A549 (cell line): ENCODE measurements around the gene ATOH7.

Source experiments
- BHLHE40 ChIP-seq: IDR thresholded peaks from 2 replicates; pipeline ENCODE4 v1.6.1; 2012; ENCODE audit warnings: low read depth, low read length, inconsistent platforms
- CHD4 ChIP-seq: fragments of 200-600 bp; sonication (generic); IDR thresholded peaks from 2 replicates; pipeline ENCODE4 v1.6.1; 2016; ENCODE audit warnings: antibody characterized with exemption, mild to moderate bottlenecking, borderline replicate concordance
- EP300 ChIP-seq, 2 experiments: fragments of >200 bp; sonication (Bioruptor Twin); formaldehyde crosslinking; IDR thresholded peaks; 2 replicates in 1 of 2; 3 replicates in 1 of 2; pipeline ENCODE4 v1.6.1; 2016 to 2017
- JUN ChIP-seq, 2 experiments: fragments of >200 bp; sonication (Bioruptor Twin); formaldehyde crosslinking; IDR thresholded peaks; 2 replicates in 1 of 2; 3 replicates in 1 of 2; pipeline ENCODE4 v1.6.1; 2016 to 2017
- JUNB ChIP-seq: fragments of >200 bp; sonication (Bioruptor Twin); formaldehyde crosslinking; IDR thresholded peaks from 2 replicates; pipeline ENCODE4 v1.6.1; 2016
- POLR2A ChIP-seq: IDR thresholded peaks from 2 replicates; pipeline ENCODE4 v1.6.1; 2012; ENCODE audit warnings: mild to moderate bottlenecking, low read length
- POLR2AphosphoS2 ChIP-seq: conservative IDR thresholded peaks from 2 replicates; pipeline ENCODE4 v1.6.1; 2012; ENCODE audit warnings: low read length, improper control_type of control experiment, inconsistent platforms
- TF ChIP-seq, protein P1 (sequence below): IDR thresholded peaks from 2 replicates; pipeline ENCODE4 v1.6.1; 2012; ENCODE audit warnings: low read depth, borderline replicate concordance
- TF ChIP-seq, protein P2 (sequence below): fragments of >200 bp; sonication (Bioruptor Twin); formaldehyde crosslinking; IDR thresholded peaks from 3 replicates; pipeline ENCODE4 v1.5.1; 2016
- TF ChIP-seq, protein P3 (sequence below): fragments of >200 bp; sonication (Bioruptor Twin); formaldehyde crosslinking; IDR thresholded peaks from 3 replicates; pipeline ENCODE4 v1.6.1; 2016

DNA sequence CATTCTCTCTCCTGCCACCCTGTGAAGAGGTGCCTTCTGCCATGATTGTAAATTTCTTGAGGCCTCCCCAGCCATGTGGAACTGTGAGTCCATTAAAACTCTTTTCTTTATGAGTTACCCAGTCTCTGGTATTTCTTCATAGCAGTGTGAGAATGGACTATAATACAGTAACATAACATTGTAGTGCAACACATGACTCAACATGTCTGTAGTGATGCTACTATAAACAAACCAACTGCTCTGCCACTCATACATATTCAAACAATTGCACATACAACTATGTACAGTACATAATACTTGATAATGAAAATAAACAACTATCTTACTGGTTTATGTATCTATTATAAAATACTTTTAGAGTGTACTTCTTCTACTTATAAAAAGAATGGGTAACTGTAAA lies 7.1 kb downstream of the ATOH7 start:
- TF ChIP-seq BHLHE40 (no peak), JUN (IDR thresholded peaks at IDR 0.05) (no peak), CHD4 (no peak), POLR2A (no peak), EP300 (IDR thresholded peaks at IDR 0.05) (no peak), POLR2AphosphoS2 (no peak), JUNB (no peak)
- TF ChIP-seq, protein P1, sequence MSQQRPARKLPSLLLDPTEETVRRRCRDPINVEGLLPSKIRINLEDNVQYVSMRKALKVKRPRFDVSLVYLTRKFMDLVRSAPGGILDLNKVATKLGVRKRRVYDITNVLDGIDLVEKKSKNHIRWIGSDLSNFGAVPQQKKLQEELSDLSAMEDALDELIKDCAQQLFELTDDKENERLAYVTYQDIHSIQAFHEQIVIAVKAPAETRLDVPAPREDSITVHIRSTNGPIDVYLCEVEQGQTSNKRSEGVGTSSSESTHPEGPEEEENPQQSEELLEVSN, result no peak
- TF ChIP-seq, protein P2, sequence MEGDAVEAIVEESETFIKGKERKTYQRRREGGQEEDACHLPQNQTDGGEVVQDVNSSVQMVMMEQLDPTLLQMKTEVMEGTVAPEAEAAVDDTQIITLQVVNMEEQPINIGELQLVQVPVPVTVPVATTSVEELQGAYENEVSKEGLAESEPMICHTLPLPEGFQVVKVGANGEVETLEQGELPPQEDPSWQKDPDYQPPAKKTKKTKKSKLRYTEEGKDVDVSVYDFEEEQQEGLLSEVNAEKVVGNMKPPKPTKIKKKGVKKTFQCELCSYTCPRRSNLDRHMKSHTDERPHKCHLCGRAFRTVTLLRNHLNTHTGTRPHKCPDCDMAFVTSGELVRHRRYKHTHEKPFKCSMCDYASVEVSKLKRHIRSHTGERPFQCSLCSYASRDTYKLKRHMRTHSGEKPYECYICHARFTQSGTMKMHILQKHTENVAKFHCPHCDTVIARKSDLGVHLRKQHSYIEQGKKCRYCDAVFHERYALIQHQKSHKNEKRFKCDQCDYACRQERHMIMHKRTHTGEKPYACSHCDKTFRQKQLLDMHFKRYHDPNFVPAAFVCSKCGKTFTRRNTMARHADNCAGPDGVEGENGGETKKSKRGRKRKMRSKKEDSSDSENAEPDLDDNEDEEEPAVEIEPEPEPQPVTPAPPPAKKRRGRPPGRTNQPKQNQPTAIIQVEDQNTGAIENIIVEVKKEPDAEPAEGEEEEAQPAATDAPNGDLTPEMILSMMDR, result no peak
- TF ChIP-seq, protein P3, sequence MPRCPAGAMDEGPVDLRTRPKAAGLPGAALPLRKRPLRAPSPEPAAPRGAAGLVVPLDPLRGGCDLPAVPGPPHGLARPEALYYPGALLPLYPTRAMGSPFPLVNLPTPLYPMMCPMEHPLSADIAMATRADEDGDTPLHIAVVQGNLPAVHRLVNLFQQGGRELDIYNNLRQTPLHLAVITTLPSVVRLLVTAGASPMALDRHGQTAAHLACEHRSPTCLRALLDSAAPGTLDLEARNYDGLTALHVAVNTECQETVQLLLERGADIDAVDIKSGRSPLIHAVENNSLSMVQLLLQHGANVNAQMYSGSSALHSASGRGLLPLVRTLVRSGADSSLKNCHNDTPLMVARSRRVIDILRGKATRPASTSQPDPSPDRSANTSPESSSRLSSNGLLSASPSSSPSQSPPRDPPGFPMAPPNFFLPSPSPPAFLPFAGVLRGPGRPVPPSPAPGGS, result no peak
